Endothelial cell of umbilical vein (primary cell): ENCODE measurements around the gene PRKAR1B. TPM values are rescaled to one million over a fixed set of nuclear protein-coding genes. Genes with fewer than 3 reads are reported as not detected.

Experiments used
- BruUV-seq: library from RNA; stranded (reverse); fragments of 400-500 nt; replicated peaks from 2 replicates; lab custom pipeline; 2021; lab: Mats Ljungman, UMichigan
- CTCF ChIA-PET: fragments of 300-600, 350-600 bp; sonication (Branson Sonifier 250); formaldehyde crosslinking; loops from one replicate; lab custom pipeline; 2021; ENCODE audit warnings: antibody characterized with exemption, inconsistent platforms; lab: Charles Lee
- POLR2A ChIA-PET: fragments of 300-600, 350-600 bp; sonication (Branson Sonifier 250); formaldehyde crosslinking; loops from one replicate; lab custom pipeline; 2021; ENCODE audit warnings: antibody characterized with exemption, inconsistent platforms; lab: Charles Lee
- DNase-seq: peaks from one replicate; pipeline ENCODE4 v3.0.0-alpha.2; 2011; ENCODE audit warnings: low read depth, low spot score
- FAIRE-seq: peaks from 2 replicates; lab custom pipeline; 2011; peaks lifted over from hg19 to GRCh38; lab: Jason Lieb, UNC
- H2AFZ ChIP-seq: 2 replicates; pipeline ENCODE4 v1.6.0; 2012; ENCODE audit warnings: low read depth, low read length, control low read depth, inconsistent platforms
- H3K27ac ChIP-seq: 2 replicates; pipeline ENCODE4 v1.5.1; 2011; ENCODE audit warnings: low read depth, mild to moderate bottlenecking, control low read depth, low read length, moderate library complexity; ENCODE audit not compliant: insufficient read depth
- H3K27me3 ChIP-seq, 2 experiments: 2 replicates each; pipeline versions ENCODE4 v1.6.0 to v1.6.1; 2011; ENCODE audit warnings: low read length in 2 of 2, mixed read lengths in 1 of 2; ENCODE audit not compliant: control insufficient read depth in 2 of 2, insufficient read depth in 2 of 2
- H3K36me3 ChIP-seq, 2 experiments: 2 replicates in 1 of 2; 3 replicates in 1 of 2; pipeline ENCODE4 v1.5.1; 2011; ENCODE audit warnings: low read length in 2 of 2, mild to moderate bottlenecking in 1 of 2, moderate library complexity in 1 of 2; ENCODE audit not compliant: control insufficient read depth in 2 of 2, insufficient read depth in 2 of 2; ENCODE audit errors: extremely low read depth in 1 of 2
- H3K4me1 ChIP-seq: 3 replicates; pipeline ENCODE4 v1.5.1; 2011; ENCODE audit warnings: mild to moderate bottlenecking, low read length; ENCODE audit not compliant: control insufficient read depth, insufficient read depth; ENCODE audit errors: extremely low read depth
- H3K4me2 ChIP-seq: 2 replicates; pipeline ENCODE4 v1.6.1; 2011; ENCODE audit warnings: low read length, control low read depth, mixed read lengths; ENCODE audit not compliant: insufficient read depth
- H3K4me3 ChIP-seq, 3 experiments: fragments of 200-600 bp in 1 of 3; sonication (generic), shearing (Covaris generic) in 1 of 3; replicated peaks in 1 of 3; 2 replicates each; pipeline ENCODE4 v1.5.1; 2011 to 2016; ENCODE audit warnings: control low read depth in 3 of 3, low read length in 3 of 3, mild to moderate bottlenecking in 2 of 3, inconsistent platforms in 1 of 3, low read depth in 1 of 3, moderate library complexity in 1 of 3; ENCODE audit not compliant: insufficient read depth in 1 of 3
- H3K79me2 ChIP-seq: 2 replicates; pipeline ENCODE4 v1.6.0; 2012; ENCODE audit warnings: low read length, inconsistent platforms; ENCODE audit not compliant: control insufficient read depth, insufficient read depth
- H3K9ac ChIP-seq: replicated peaks from 2 replicates; pipeline ENCODE3; 2011; ENCODE audit warnings: low read length, control low read depth; ENCODE audit not compliant: insufficient read depth; ENCODE audit errors: extremely low read depth
- H3K9me1 ChIP-seq: replicated peaks from 3 replicates; pipeline ENCODE4 v1.6.0; 2011; ENCODE audit warnings: mild to moderate bottlenecking, low read length; ENCODE audit not compliant: control insufficient read depth, insufficient read depth; ENCODE audit errors: extremely low read depth
- H3K9me3 ChIP-seq: replicated peaks from 2 replicates; pipeline ENCODE4 v1.5.1; 2012; ENCODE audit warnings: low read length, inconsistent platforms; ENCODE audit not compliant: control insufficient read depth, insufficient read depth
- H4K20me1 ChIP-seq: replicated peaks from 2 replicates; pipeline ENCODE3; 2011; ENCODE audit warnings: mild to moderate bottlenecking, low read length; ENCODE audit not compliant: control insufficient read depth, insufficient read depth; ENCODE audit errors: extremely low read depth
- CTCF ChIP-seq, 2 donors: IDR thresholded peaks; 1 replicate in 1 of 2; 2 replicates in 1 of 2; pipeline ENCODE4 v1.5.1; 2011; ENCODE audit warnings: low read length in 2 of 2, mild to moderate bottlenecking in 2 of 2, moderate library complexity in 2 of 2, control low read depth in 1 of 2, inconsistent platforms in 1 of 2, low read depth in 1 of 2; ENCODE audit not compliant: insufficient read depth in 1 of 2; ENCODE audit errors: extremely low read depth in 1 of 2
- EZH2 ChIP-seq: IDR thresholded peaks from 2 replicates; pipeline ENCODE4 v1.6.1; 2012; ENCODE audit warnings: borderline replicate concordance, low read depth, mild to moderate bottlenecking, moderate library complexity, low read length, inconsistent platforms; ENCODE audit not compliant: severe bottlenecking
- FOS ChIP-seq: IDR thresholded peaks from 2 replicates; pipeline ENCODE4 v1.6.1; 2011; ENCODE audit warnings: mild to moderate bottlenecking, low read length, moderate library complexity, borderline replicate concordance; ENCODE audit not compliant: insufficient read depth
- GATA2 ChIP-seq: IDR thresholded peaks from 2 replicates; pipeline ENCODE4 v1.7.0; 2011; ENCODE audit warnings: low read depth, mild to moderate bottlenecking, moderate library complexity, mixed read lengths, low read length; ENCODE audit not compliant: insufficient read length, insufficient read depth
- JUN ChIP-seq: IDR thresholded peaks from 2 replicates; pipeline ENCODE4 v1.6.1; 2011; ENCODE audit warnings: borderline replicate concordance, low read depth; ENCODE audit not compliant: insufficient read length, insufficient read depth
- MAX ChIP-seq: IDR thresholded peaks from 2 replicates; pipeline ENCODE4 v1.6.1; 2011; ENCODE audit not compliant: insufficient read depth, insufficient read length
- MYC ChIP-seq: IDR thresholded peaks from one replicate; pipeline ENCODE4 v1.6.1; 2011; ENCODE audit warnings: mild to moderate bottlenecking, low read depth, low read length
- POLR2A ChIP-seq: IDR thresholded peaks from 2 replicates; pipeline ENCODE4 v1.6.1; 2012; ENCODE audit warnings: low read depth, mild to moderate bottlenecking, control low read depth, low read length
- POLR2AphosphoS5 ChIP-seq: IDR thresholded peaks from 2 replicates; pipeline ENCODE4 v1.6.1; 2012; ENCODE audit warnings: low read depth, mild to moderate bottlenecking, control low read depth, low read length, moderate library complexity; ENCODE audit not compliant: insufficient read depth
- dilution Hi-C: fragments of 300-500 bp; cut with MboI; formaldehyde crosslinking; loops from one replicate; pipeline ENCODE4 v1.15.0; 2019; ENCODE audit warnings: low sequenced_read_pairs; ENCODE audit not compliant: extremely low pct_ligation_motif_present
- intact Hi-C: fragments of 100-400 bp; cut with micrococcal nuclease; formaldehyde crosslinking; loops from one replicate; pipeline ENCODE4 v1.10.0; 2022
- polyA plus RNA-seq, 4 experiments: library from polyadenylated mRNA; depleted of rRNA in 3 of 4; stranded (reverse) in 3 of 4; unstranded in 1 of 4; fragments of >200 nt; gene quantifications; 2 replicates each; pipeline versions ENCODE4 v1.2.1 to v1.2.3, GENCODE V29; 2011 to 2012; ENCODE audit warnings: missing spikeins in 1 of 4
- total RNA-seq: library from RNA; stranded (reverse); gene quantifications from 2 replicates; pipeline ENCODE4 v1.2.3, GENCODE V29; 2021

PRKAR1B gene
- total and polyA plus RNA-seq, 2 donors (not counting 3 experiments of a cell fraction or from before 2014, with no cell fraction given), result 15.4 to 29.2 TPM

- H3K9ac ChIP-seq, result no peak overlapping the region
- no peak overlapping the region for H3K4me3 ChIP-seq
- H2AFZ ChIP-seq, result no peak overlapping the region
- no peaks in the 10 kb centered on the region for H3K27me3 ChIP-seq
- H3K79me2 ChIP-seq, result no peaks in the 10 kb centered on the region
- no TSS peak for BruUV-seq
- no peaks in the 10 kb centered on the region for H3K36me3 ChIP-seq
- dilution Hi-C loops (no loop called here), intact Hi-C loops (no loop called here)
- TF ChIP-seq CTCF (IDR thresholded peaks at IDR 0.05; ENCODE audit: extremely low read depth in 1 of 2, insufficient read depth in 1 of 2, low read depth in 1 of 2, low read length in 2 of 2), result no peak
- H3K4me2 ChIP-seq, result no peak overlapping the region
- no peaks in the 10 kb centered on the region for H3K9me1 ChIP-seq
- H3K4me1 ChIP-seq, result no peaks in the 10 kb centered on the region
- H3K9me3 ChIP-seq, result no peaks in the 10 kb centered on the region
- DNase-seq (no peak), FAIRE-seq (no peak)
- no peaks in the 10 kb centered on the region for H4K20me1 ChIP-seq
- CTCF ChIA-PET, result no interaction called here
- H3K27ac ChIP-seq, result no peak overlapping the region
- POLR2A ChIA-PET, result no interaction called here
These were observed 171.4 kb downstream of the PRKAR1B start for GRCh38 chr7:555551-556160.

- intact Hi-C loops, result no loop called here
- BruUV-seq, result no TSS peak
These were observed 173.4 kb downstream of the PRKAR1B start for GRCh38 chr7:553636-554111.

More at GRCh38 chr7:553636-554111, 173.4 kb downstream of the PRKAR1B start:
- H4K20me1 ChIP-seq, result no peaks in the 10 kb centered on the region
- H3K36me3 ChIP-seq, result no peaks in the 10 kb centered on the region
- no peak for FAIRE-seq
- DNase-seq, result no peak
- CTCF ChIA-PET, result no interaction called here
- no peaks in the 10 kb centered on the region for H3K4me1 ChIP-seq
- no peak overlapping the region for H3K4me3 ChIP-seq
- no peak overlapping the region for H3K9ac ChIP-seq
- no peak overlapping the region for H3K27ac ChIP-seq
- H3K9me1 ChIP-seq, result no peaks in the 10 kb centered on the region
- H3K4me2 ChIP-seq, result no peak overlapping the region
- no peaks in the 10 kb centered on the region for H3K79me2 ChIP-seq
- TF ChIP-seq CTCF (IDR thresholded peaks at IDR 0.05; ENCODE audit: extremely low read depth in 1 of 2, insufficient read depth in 1 of 2, low read depth in 1 of 2, low read length in 2 of 2) (no peak), MAX (no peak), POLR2A (no peak), GATA2 (no peak), MYC (no peak), POLR2AphosphoS5 (no peak), FOS (no peak), EZH2 (no peak), JUN (no peak)
- no peak overlapping the region for H2AFZ ChIP-seq
- POLR2A ChIA-PET, result no interaction called here
- dilution Hi-C loops, result no loop called here
- H3K27me3 ChIP-seq, result no peaks in the 10 kb centered on the region
- no peaks in the 10 kb centered on the region for H3K9me3 ChIP-seq
